ENCODE measurements around the gene KCTD3. TPM values are rescaled to one million over a fixed set of nuclear protein-coding genes. Genes with fewer than 3 reads are reported as not detected.

The KCTD3 gene
- total RNA-seq, 1 donor from 2014 or later, result 16.9 TPM

DNA sequence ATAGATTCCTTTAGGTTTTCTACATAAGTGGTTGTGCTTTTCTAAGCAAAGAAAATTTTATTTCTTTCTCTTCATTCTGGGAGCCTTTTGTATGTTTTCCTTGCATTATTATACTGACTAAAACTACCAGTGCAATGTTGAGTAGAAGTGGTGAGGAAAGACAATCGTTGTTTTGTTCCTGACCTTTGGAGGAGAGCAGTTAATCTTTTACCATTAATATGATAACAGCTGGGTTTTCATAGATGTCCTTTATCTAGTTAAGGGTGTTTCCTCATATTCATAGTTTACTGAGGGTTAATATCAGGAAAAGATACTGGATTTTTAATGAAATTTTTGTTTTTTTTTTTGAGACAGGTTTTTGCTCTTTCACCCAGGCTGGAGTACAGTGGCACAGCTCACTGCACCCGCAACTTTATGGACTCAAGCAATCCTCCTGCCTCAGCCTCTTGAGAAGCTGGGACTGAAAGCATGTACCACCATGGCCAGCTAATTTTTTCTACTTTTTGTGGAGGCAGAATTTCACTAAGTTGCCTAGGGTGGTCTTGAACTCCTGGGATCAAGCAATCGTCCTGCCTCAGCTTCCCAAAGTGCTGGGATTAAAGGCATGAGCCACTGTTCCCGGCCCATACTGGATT lies 9.0 kb upstream of the KCTD3 start:
- no peaks in the 10 kb centered on the region for H3K36me3 ChIP-seq (ENCODE audit: control insufficient read depth, insufficient read depth, low read length)
- no peak overlapping the region for H3K4me3 ChIP-seq (ENCODE audit: low read depth, low read length)
- no peak for DNase-seq (ENCODE audit: low read depth)
- no peaks in the 10 kb centered on the region for H3K27me3 ChIP-seq (ENCODE audit: control insufficient read depth, insufficient read depth, low read length)
- TF ChIP-seq, protein P1, sequence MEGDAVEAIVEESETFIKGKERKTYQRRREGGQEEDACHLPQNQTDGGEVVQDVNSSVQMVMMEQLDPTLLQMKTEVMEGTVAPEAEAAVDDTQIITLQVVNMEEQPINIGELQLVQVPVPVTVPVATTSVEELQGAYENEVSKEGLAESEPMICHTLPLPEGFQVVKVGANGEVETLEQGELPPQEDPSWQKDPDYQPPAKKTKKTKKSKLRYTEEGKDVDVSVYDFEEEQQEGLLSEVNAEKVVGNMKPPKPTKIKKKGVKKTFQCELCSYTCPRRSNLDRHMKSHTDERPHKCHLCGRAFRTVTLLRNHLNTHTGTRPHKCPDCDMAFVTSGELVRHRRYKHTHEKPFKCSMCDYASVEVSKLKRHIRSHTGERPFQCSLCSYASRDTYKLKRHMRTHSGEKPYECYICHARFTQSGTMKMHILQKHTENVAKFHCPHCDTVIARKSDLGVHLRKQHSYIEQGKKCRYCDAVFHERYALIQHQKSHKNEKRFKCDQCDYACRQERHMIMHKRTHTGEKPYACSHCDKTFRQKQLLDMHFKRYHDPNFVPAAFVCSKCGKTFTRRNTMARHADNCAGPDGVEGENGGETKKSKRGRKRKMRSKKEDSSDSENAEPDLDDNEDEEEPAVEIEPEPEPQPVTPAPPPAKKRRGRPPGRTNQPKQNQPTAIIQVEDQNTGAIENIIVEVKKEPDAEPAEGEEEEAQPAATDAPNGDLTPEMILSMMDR (IDR thresholded peaks at IDR 0.05; ENCODE audit: insufficient read depth, low read length, poor library complexity, severe bottlenecking), result no peak

DNA sequence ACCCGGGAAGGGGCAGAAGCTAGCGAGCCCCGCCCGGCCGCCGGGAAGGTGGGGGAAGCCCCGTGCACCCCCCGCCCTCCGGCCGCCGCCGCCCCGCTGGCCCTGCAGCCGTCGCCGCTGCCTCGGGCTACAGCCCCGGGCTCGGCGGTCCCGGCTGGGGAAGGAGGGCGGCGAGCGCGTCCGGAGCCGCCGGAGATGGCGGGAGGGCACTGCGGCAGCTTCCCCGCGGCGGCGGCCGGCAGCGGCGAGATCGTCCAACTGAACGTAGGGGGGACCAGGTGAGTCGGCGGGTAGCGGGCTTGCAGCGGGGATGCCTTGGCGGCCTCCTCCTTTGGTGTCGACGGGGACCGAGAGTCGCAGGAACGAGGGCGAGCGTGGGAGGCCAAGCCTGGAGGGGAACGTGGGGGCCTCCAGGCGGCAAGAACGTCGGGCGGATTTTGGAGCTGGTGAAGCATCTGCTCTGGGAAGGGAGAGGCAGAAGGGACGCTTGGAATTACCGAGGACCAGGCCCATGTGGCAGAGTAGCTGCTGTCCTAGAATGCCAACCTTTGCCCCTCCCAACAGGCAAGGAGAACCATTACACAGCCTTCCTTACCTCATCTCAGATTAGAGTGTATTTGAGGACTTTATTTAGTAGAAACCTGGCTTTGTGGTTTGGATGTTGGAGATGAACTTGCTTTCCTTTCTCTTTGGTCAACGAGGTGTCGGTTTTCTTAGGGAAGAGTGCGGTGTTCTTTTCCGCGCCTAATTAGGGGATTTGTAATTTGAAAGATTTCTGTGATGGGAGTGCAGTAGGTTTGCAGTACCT lies 591 bp downstream of the KCTD3 start:
- no peaks in the 10 kb centered on the region for H3K27me3 ChIP-seq (ENCODE audit: control insufficient read depth, insufficient read depth, low read length)
- DNase-seq (ENCODE audit: low read depth), result no peak
- TF ChIP-seq, protein P1 (IDR thresholded peaks at IDR 0.05; ENCODE audit: insufficient read depth, low read length, poor library complexity, severe bottlenecking), result no peak
- H3K4me3 ChIP-seq (ENCODE audit: low read depth, low read length), result peak overlapping the region; percentile 94
- H3K36me3 ChIP-seq (ENCODE audit: control insufficient read depth, insufficient read depth, low read length), result no peaks in the 10 kb centered on the region

DNA sequence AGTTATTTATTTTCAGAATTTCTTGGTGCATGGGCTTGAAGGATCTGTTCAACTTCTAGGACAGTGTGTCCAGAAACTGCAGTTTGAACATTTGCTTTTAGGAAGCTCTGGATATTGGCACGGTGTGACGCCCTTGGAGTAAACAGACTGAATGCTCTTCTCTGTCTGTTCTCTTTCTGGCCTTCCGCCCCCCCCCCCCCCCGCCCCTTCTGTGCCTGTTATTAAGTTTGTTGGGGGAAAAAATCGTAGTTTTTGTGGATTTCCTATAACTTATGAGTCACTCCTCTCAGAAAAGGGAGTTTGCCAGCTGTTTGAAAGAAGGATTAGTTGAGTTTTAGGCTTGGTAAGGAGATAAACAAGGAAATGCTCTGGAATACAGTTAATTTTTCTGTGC lies 1.2 kb downstream of the KCTD3 start:
- Histone ChIP-seq H3K36me3 (ENCODE audit: control insufficient read depth, insufficient read depth, low read length) (no peaks in the 10 kb centered on the region), H3K27me3 (ENCODE audit: control insufficient read depth, insufficient read depth, low read length) (no peaks in the 10 kb centered on the region), H3K4me3 (ENCODE audit: low read depth, low read length) (peak overlapping the region; percentile 94)
- TF ChIP-seq, protein P1 (IDR thresholded peaks at IDR 0.05; ENCODE audit: insufficient read depth, low read length, poor library complexity, severe bottlenecking), result no peak
- DNase-seq (ENCODE audit: low read depth), result no peak

DNA sequence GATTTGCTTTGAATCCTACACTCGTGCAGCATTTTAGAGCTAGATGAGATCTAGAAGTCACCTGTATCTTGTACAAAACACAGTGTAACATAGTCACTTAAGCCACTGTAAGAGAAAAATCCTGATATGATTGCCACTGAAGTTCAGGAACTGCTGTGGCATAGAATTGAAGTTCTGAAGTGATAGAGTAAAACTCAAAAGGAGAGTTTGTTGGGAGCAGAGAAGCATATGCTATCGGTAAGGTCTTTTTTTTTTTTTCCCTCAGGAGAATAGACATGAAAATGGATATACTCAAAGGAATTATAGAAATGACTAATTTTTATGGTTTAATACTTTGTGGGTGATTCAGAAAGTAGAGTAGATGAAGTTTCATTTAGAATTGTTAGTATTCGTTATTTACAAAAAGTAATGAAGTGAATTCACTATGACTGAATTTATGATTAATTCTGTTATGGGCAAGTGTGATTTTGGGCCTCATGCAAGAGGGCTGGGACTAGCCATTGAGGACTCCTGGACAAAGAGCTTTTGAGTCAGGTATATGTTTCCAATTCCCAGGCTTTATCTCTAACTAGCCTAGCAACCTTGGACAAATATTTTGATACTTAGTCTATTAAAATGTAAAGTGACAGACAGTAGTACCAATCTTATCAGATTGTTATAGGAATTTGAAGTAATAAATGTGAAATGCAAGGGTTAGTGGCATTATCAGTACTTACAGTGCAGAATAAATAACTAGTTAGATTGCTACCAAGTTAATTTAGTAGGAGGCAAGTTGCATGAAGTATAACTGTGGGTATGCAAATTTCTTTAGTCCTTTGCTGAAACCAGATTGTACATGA lies 3.1 kb downstream of the KCTD3 start:
- Histone ChIP-seq H3K4me3 (ENCODE audit: low read depth, low read length) (no peak overlapping the region), H3K36me3 (ENCODE audit: control insufficient read depth, insufficient read depth, low read length) (no peaks in the 10 kb centered on the region), H3K27me3 (ENCODE audit: control insufficient read depth, insufficient read depth, low read length) (no peaks in the 10 kb centered on the region)
- TF ChIP-seq, protein P1 (IDR thresholded peaks at IDR 0.05; ENCODE audit: insufficient read depth, low read length, poor library complexity, severe bottlenecking), result no peak
- DNase-seq (ENCODE audit: low read depth), result no peak

DNA sequence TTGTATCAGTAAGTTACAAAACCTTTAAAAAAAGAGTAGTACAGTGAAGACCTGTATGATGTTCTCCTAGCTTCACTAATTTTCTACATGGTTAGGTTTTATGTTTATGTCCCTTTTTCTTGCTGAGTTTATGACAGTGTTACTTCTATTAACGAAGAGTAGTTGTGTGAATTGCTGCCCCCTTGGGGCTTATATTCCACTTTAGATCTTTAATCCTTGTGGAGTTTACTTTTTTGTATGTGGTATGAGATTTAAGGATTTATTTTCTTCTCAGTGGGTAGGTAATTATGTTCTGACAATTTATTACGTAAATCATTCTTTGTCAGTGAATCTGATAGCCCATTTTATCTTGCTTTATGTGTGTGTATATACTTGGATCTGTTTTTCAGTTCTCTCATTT lies 14.8 kb downstream of the KCTD3 start:
- H3K27me3 ChIP-seq (ENCODE audit: control insufficient read depth, insufficient read depth, low read length), result no peaks in the 10 kb centered on the region
- no peak overlapping the region for H3K4me3 ChIP-seq (ENCODE audit: low read depth, low read length)
- TF ChIP-seq, protein P1 (IDR thresholded peaks at IDR 0.05; ENCODE audit: insufficient read depth, low read length, poor library complexity, severe bottlenecking), result no peak
- H3K36me3 ChIP-seq (ENCODE audit: control insufficient read depth, insufficient read depth, low read length), result no peaks in the 10 kb centered on the region
- no peak for DNase-seq (ENCODE audit: low read depth)
